HL-60 (cell line): ENCODE results near the gene CNTNAP5.

ENCODE experiments used
- DNase-seq, 2 experiments: peaks; one replicate each; pipeline ENCODE4 v3.0.0-alpha.2; 2010 to 2020; ENCODE audit warnings: low read depth in 1 of 2, low spot score in 1 of 2
- H3K27ac ChIP-seq: fragments of 250-450 bp; sonication (Bioruptor Pico); replicated peaks from 2 replicates; pipeline ENCODE4 v1.5.1; 2020; ENCODE audit warnings: mild to moderate bottlenecking, moderate library complexity
- H3K27me3 ChIP-seq: fragments of 250-450 bp; sonication (Bioruptor Pico); 2 replicates; pipeline ENCODE4 v1.5.1; 2021; ENCODE audit warnings: mild to moderate bottlenecking, moderate library complexity; ENCODE audit not compliant: insufficient read depth, poor library complexity, severe bottlenecking
- H3K4me3 ChIP-seq: replicated peaks from 2 replicates; pipeline ENCODE4 v1.5.1; 2011; ENCODE audit warnings: mild to moderate bottlenecking, control low read depth, low read length; ENCODE audit not compliant: insufficient read depth
- GABPA ChIP-seq: IDR thresholded peaks from 2 replicates; pipeline ENCODE4 v1.6.1; 2012; ENCODE audit warnings: low read depth
- POLR2AphosphoS5 ChIP-seq: IDR thresholded peaks from 2 replicates; pipeline ENCODE4 v1.6.1; 2012; ENCODE audit warnings: low read depth
- SPI1 ChIP-seq: IDR thresholded peaks from 2 replicates; pipeline ENCODE4 v1.6.1; 2012; ENCODE audit warnings: low read depth, mild to moderate bottlenecking, borderline replicate concordance
- TF ChIP-seq, protein P1 (sequence below): IDR thresholded peaks from one replicate; pipeline ENCODE4 v1.5.1; 2011; ENCODE audit warnings: low read length, control low read depth, inconsistent platforms; ENCODE audit not compliant: insufficient read depth
- TF ChIP-seq, protein P2 (sequence below): IDR thresholded peaks from 2 replicates; pipeline ENCODE4 v1.6.1; 2012; ENCODE audit warnings: low read depth; ENCODE audit not compliant: insufficient replicate concordance

CNTNAP5 gene

DNA sequence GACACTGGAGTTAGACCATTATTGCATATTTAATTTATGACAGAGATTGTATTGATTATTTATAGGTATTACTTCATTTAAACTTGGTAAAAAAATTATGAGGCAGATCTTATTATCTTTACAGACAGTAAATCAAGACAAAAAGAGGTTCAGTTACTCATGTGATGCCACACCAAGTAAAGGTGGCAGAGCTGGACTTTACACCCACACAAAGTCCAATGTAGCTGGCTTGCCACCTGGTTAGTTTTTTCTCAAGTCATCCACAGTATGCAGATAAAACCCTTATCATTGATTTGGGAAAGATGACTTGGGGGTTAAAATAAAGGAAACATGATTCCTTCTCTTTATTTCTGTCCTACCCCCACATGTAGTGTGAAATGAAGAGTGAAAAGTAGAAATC is 137.2 kb downstream of the CNTNAP5 start:
- DNase-seq, result no peak
- no peak overlapping the region for H3K27ac ChIP-seq
- H3K4me3 ChIP-seq, result no peak overlapping the region
- H3K27me3 ChIP-seq, result no peaks in the 10 kb centered on the region
- TF ChIP-seq, protein P1, sequence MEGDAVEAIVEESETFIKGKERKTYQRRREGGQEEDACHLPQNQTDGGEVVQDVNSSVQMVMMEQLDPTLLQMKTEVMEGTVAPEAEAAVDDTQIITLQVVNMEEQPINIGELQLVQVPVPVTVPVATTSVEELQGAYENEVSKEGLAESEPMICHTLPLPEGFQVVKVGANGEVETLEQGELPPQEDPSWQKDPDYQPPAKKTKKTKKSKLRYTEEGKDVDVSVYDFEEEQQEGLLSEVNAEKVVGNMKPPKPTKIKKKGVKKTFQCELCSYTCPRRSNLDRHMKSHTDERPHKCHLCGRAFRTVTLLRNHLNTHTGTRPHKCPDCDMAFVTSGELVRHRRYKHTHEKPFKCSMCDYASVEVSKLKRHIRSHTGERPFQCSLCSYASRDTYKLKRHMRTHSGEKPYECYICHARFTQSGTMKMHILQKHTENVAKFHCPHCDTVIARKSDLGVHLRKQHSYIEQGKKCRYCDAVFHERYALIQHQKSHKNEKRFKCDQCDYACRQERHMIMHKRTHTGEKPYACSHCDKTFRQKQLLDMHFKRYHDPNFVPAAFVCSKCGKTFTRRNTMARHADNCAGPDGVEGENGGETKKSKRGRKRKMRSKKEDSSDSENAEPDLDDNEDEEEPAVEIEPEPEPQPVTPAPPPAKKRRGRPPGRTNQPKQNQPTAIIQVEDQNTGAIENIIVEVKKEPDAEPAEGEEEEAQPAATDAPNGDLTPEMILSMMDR, result no peak
- TF ChIP-seq, protein P2, sequence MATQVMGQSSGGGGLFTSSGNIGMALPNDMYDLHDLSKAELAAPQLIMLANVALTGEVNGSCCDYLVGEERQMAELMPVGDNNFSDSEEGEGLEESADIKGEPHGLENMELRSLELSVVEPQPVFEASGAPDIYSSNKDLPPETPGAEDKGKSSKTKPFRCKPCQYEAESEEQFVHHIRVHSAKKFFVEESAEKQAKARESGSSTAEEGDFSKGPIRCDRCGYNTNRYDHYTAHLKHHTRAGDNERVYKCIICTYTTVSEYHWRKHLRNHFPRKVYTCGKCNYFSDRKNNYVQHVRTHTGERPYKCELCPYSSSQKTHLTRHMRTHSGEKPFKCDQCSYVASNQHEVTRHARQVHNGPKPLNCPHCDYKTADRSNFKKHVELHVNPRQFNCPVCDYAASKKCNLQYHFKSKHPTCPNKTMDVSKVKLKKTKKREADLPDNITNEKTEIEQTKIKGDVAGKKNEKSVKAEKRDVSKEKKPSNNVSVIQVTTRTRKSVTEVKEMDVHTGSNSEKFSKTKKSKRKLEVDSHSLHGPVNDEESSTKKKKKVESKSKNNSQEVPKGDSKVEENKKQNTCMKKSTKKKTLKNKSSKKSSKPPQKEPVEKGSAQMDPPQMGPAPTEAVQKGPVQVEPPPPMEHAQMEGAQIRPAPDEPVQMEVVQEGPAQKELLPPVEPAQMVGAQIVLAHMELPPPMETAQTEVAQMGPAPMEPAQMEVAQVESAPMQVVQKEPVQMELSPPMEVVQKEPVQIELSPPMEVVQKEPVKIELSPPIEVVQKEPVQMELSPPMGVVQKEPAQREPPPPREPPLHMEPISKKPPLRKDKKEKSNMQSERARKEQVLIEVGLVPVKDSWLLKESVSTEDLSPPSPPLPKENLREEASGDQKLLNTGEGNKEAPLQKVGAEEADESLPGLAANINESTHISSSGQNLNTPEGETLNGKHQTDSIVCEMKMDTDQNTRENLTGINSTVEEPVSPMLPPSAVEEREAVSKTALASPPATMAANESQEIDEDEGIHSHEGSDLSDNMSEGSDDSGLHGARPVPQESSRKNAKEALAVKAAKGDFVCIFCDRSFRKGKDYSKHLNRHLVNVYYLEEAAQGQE, result no peak

DNA sequence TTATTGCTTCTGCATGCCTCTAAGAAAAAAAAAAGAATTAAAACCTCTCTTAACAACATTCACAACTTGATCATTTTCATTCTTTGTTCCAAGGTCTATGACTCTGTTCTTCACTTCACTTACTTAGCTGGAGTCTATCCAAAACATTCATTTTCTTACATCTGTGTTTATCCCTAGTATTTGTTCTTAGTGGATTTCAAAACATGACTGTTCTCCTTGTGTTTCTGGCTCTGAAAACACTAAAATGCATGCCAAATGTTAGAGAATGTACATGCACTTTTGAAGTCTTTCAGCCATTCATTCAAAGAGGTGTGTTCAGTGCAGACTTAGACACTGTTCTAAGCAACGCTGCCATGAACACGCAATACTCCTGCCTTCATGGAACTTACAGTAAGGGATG is 138.8 kb downstream of the CNTNAP5 start:
- no peak overlapping the region for H3K4me3 ChIP-seq
- H3K27me3 ChIP-seq, result no peaks in the 10 kb centered on the region
- TF ChIP-seq, protein P1, result no peak
- TF ChIP-seq GABPA, result no peak
- TF ChIP-seq, protein P2, result no peak
- no peak for TF ChIP-seq POLR2AphosphoS5
- no peak for TF ChIP-seq SPI1
- H3K27ac ChIP-seq, result no peak overlapping the region
- no peak for DNase-seq

DNA sequence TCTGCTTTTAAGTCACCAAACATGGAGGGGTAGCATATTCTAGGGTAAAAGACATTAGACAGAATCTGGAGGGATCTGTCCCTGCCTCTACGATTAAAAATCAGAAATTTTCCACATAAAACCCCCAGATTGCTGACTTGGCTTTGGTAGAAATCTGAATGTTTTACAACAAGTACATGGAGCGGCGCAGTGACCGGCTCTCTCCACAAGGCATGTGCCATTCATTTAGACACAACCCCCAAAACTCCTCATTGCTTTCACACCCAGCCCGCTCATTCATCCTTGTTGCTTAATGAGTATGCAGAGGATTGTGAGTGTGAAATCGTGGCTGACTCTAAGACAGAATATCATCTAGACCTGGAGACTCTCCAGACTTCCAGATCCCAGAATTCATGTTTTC is 140.6 kb downstream of the CNTNAP5 start:
- TF ChIP-seq SPI1 (no peak), POLR2AphosphoS5 (no peak)
- H3K4me3 ChIP-seq, result no peak overlapping the region
- H3K27ac ChIP-seq, result no peak overlapping the region
- no peaks in the 10 kb centered on the region for H3K27me3 ChIP-seq
- DNase-seq, result no peak

DNA sequence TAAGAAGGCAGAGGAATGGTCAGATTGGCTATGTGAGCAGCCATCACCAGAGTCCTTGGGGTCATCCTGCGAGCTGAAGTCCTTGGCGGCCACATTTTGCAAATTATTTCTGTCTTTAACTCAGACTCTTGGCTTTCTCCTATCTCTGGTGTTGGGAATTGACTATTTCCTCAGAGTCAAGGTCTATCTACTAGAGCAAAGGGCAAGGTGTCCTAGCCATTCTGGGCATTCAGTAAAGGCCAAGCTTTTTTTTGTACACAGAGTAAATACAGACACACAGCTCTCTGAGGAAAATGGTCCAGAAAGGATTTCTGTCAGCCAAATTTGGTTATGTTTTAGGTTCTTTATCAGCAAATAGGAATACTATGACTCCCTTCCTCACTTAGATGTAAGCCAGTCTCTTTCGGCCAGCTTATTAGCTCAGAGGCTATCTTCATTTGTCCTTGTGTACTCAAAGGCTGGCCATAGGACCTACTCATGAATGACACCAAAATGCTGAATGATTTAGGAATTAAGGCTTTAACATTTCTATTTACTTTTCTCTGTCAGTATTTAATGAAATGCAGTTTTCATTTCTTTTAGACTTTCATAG is 146.5 kb downstream of the CNTNAP5 start:
- Histone ChIP-seq H3K27ac (no peak overlapping the region), H3K4me3 (no peak overlapping the region), H3K27me3 (no peaks in the 10 kb centered on the region)
- TF ChIP-seq, protein P2, result no peak
- TF ChIP-seq GABPA (no peak), SPI1 (no peak), POLR2AphosphoS5 (no peak)
- TF ChIP-seq, protein P1, result no peak
- no peak for DNase-seq
